Activated CD8-positive, alpha-beta memory T cell treated with anti-CD3 and anti-CD28 coated beads for 36 hours (primary cell): ENCODE measurements around the gene ZCRB1. TPM values are rescaled to one million over a fixed set of nuclear protein-coding genes. Genes with fewer than 3 reads are reported as not detected.

Experiments used
- CTCF ChIA-PET: fragments of 350-600 bp; sonication (Branson Sonifier 250); formaldehyde crosslinking; loops from one replicate; lab custom pipeline; 2021; ENCODE audit warnings: antibody characterized with exemption; lab: Charles Lee
- POLR2A ChIA-PET: fragments of 350-600 bp; sonication (Branson Sonifier 250); formaldehyde crosslinking; loops from one replicate; lab custom pipeline; 2021; ENCODE audit warnings: antibody characterized with exemption; lab: Charles Lee
- total RNA-seq, 2 experiments: library from RNA; stranded (reverse); gene quantifications; one replicate each; pipeline ENCODE4 v1.2.3, GENCODE V29; 2021

ZCRB1 gene
- total RNA-seq, 2 experiments from 2014 or later, result 78.3 to 81.1 TPM

DNA sequence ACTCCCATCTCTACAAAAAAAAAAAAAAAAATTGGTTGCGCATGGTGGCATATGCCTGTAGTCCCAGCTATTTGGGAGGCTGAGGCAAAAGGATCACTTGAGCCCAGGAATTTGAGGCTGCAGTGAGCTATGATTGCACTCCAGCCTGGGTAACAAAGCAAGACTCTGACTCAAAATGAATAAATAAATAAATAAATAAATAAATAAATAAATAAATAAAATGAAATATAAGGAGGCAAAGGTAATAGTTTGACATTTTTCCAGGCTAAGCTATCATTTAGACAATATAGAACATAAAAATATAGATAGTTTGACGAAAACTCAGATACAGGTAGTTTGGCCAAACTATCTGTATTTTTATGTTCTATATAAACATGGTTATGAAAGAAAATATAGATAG is 40.5 kb downstream of the ZCRB1 start:
- CTCF ChIA-PET, result no interaction called here
- POLR2A ChIA-PET, result no interaction called here

DNA sequence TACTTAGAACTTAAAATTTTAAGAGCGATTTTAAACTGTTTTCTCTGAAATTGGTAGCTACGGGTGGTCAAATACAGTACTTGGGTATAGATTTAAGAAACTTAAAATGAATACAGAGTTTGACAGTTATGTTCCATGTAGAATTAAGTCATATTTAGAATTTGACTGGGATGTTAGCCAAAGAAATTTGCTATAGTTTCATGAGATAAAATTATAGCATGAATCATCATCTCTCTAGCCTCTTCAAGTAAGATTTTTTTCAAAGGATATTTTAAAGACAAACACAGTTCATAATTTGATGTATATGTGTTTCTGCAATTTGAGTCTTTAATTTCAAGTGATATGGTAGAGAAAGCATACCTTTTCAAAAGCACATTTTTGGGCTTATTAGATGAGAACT is 41.0 kb downstream of the ZCRB1 start:
- ChIA-PET POLR2A (no interaction called here), CTCF (no interaction called here)

DNA sequence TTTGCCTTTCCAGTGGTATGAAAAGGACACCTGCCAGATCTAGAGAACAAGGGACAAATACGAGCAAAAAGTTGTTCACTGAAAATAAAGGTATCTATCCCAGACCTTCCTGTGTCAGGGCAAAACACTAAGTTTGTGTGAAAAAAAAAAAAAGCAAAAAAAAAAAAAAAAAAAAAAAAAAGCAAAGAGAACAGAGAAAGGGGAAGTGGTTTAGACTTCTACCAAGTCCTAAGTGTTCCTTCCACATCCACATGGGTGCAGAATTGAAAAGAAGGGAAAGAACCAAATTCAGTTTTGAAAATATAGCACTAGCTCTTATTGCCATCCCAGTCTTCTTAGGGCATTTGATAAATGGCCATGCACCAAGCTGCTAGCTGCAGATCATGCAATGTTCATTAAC is 41.7 kb downstream of the ZCRB1 start:
- CTCF ChIA-PET, result no interaction called here
- POLR2A ChIA-PET, result no interaction called here

DNA sequence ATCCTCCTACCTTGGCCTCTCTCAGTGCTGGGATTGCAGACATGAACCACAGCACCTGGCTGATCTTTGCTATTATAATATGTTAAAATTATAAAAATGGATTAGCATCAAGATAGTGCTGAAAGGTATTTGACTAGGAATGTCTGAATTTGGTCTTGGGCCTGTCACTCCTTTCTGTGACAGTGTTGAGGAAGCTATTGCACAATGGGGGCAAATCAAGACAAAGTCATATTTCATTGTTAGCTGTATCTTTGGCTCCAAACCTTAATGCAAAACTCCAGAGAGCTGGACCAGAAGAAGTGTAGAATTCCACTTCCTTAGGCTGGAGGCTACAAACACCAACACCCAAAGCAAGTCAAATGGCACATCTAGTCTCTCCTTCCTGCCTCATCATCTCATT is 42.2 kb downstream of the ZCRB1 start:
- ChIA-PET CTCF (no interaction called here), POLR2A (no interaction called here)

DNA sequence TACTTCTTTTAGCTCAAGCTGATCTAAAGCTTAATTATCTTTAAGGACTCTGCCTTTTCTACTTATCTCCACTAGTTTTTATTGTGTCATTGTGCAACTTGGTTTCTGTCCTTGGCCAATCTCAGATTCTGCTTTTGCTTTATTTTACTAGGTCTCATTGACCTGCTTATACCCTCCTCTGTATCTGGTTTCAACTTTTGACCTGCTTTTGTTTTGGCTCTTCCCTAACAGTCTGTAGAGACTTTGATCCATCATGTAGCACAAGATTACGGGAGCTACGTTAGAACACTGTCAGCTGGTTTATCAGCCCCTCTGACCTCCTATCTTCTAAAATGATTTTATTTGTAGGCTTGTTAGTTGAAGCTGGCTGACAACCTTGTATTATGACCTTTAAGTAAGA is 43.6 kb downstream of the ZCRB1 start:
- ChIA-PET POLR2A (no interaction called here), CTCF (interaction anchor here (0.9 kb wide), 1 partner anchor 15 kb away, joined by 3 read pairs; no protein-coding TSS in a partner anchor)

DNA sequence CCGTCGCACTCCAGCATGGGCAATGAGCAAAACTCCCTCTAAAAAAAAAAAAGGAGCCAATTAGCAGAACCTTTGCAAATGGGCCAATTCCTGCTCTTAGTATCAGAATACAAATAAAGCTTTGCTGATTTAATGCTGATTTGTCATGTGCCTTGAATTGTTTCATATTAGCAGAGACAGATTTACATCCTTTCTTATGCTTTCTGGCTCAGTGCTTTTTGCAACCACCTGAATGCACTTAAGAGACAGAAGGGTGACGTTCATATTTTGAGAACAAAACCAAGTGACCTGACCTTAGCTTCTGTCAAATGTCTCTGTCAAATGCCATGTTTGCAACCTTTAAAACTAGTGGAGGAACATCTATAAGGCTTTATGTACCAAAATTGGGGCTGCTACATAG is 44.0 kb downstream of the ZCRB1 start:
- CTCF ChIA-PET, result interaction anchor here (0.9 kb wide), 1 partner anchor 16 kb away, joined by 3 read pairs; no protein-coding TSS in a partner anchor
- POLR2A ChIA-PET, result no interaction called here

DNA sequence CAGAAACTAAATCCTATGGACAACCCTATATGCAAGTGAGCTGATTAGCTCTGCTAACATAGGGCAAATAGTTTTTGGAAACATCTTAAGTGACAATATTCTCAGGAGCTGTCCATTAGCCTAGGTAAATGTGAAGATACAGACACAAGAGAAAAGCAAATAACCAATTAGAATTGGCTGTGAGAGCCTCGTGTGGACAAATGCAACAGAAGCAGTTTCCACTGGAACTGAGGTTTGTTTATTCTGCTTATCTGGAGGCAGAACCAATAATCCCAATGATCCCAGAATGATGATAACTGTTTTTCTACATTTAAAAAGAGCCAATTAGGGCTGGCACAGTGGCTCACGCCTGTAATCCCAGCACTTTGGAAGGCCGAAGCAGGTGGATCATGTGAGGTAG is 44.6 kb downstream of the ZCRB1 start:
- ChIA-PET CTCF (interaction anchor here (1.1 kb wide), 1 partner anchor 15 kb away, joined by 4 read pairs; no protein-coding TSS in a partner anchor), POLR2A (no interaction called here)

DNA sequence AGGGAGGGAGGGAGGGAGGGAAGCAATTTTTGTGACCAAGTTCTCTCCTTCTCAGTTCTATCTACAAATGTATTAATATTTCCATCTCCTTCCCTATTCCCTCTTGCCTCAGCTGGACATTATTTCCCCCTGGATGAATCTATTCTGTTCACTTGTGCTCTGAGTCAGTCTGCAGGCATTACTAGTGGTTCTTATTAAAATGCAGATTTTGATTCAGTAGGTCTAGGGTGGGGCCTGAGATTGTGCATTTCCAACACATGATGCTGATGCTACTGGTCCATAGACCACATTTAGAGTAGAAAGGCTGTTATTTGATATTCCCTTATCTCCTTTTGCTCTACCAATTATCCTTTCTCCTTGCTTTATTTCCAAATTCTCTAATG is 47.8 kb downstream of the ZCRB1 start:
- ChIA-PET POLR2A (no interaction called here), CTCF (no interaction called here)

DNA sequence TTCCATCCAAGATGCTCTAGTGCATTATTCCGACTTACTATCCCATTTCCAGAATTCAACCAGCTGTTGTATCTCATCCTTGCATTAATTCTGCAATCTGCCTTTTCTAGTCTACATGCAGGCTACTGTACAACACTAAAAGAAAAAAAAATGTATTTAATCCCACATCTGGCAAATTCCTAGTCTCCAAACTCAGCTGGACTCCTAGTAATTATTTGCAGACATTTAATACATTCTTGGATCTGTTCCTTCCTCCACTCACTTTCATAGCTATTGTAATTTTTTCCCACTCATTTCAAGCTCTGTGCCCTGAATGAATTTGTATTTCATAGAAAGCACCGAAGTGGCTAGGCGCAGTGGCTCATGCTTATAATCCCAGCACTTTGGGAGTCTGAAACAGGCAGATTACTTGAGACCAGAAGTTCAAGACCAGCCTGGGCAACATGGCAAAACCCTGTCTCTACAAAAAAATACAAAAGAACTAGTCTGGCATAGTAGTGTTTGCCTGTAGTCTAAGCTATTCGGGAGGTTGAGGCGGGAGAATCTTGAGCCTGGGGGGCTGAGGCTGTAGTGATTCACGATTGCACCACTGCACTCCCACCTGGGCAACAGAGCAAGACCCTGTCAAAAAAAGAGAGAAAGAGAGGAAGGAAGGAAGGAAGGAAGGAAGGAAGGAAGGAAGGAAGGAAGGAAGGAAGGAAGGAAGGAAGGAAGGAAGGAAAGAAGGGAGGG is 48.3 kb downstream of the ZCRB1 start:
- ChIA-PET POLR2A (no interaction called here), CTCF (no interaction called here)

DNA sequence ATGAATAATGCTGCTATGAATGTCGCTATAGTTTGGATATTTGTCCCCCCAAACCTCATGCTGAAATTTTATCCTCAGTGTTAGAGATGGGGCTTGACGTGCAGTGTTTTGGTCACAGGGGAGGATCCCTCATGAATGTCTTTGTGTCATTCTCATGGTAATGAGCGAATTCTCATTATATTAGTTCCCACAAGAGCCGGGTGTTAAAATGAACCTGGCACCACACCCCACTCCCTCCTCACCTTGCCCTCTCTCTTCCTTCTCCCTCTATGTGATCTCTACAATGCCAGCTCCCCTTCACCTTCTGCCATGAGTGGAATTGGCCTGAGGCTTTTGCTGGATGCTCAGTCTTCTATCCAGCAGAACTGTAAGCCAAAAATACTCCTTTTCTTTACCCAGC is 50.4 kb downstream of the ZCRB1 start:
- ChIA-PET CTCF (no interaction called here), POLR2A (no interaction called here)

DNA sequence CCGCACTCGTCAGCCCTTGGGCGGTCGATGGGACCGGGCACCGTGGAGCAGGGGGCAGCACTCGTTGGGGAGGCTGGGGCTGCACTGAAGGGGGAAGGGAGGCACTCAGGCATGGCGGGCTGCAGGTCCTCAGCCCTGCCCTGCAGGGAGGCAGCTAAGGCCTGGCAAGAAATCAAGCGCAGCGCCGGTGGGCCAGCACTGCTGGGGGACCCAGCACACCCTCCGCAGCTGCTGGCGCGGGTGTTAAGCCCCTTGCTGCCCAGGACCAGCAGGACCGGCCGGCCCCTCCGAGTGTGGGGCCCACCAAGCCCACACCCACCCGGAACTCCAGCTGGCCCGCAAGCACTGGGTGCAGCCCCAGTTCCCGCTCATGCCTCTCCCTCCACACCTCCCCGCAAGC is 52.2 kb downstream of the ZCRB1 start:
- ChIA-PET CTCF (no interaction called here), POLR2A (no interaction called here)

DNA sequence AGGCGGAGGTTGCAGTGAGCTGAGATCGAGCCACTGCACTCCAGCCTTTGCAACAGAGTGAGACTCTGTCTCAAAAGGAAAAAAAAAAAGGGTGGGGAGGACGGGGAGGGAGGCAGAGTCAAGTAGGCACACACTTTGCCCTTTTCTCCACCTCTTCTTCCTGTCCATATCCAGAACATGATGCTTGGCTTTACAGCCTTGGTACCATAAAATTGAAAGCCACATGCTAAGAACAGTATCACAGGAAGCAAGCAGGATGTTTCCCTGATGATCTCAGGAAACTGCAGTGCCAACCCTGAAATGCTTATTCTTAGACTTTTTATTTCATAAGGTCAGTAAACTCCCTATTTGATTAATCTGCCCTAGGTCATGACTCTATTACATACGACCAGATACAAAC is 55.3 kb downstream of the ZCRB1 start:
- ChIA-PET POLR2A (no interaction called here), CTCF (no interaction called here)

DNA sequence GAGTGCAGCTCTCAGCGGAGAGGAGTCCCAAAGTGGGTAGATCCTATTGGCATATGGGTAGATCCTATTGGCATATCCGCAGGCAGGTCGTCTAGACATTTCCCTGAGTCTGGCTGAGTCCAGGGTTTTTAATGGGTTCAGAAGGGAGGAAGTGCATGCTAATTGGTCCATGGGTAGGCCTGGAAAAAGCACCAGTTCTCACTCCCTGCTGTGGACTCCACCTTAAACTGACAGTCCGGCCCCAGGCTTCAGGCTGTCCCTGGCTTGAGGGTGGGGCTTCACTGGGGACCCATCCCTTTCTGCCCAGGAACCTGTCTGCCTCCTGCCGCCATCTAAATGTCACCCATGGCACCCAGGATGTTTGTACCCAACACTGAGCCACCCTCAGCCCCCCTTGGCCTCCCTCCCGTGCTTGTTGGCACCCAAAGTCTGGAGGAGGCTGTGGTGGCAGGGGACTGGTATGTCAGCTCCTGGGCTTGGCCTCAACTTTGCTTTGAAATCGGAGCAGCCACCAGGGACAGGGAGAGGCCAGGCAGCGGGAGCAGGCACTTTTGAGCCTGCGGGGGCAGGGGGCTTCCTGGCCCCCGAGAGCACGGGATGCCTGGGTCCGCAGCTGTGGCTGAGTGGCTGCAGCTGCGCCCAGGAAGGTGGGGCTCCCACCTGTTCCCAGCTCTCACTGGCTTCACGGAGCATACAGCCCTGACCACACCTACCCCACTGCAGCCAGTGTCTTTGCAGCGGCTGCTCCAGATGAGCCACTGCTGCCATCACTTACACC is 58.3 kb downstream of the ZCRB1 start:
- ChIA-PET POLR2A (no interaction called here), CTCF (no interaction called here)

DNA sequence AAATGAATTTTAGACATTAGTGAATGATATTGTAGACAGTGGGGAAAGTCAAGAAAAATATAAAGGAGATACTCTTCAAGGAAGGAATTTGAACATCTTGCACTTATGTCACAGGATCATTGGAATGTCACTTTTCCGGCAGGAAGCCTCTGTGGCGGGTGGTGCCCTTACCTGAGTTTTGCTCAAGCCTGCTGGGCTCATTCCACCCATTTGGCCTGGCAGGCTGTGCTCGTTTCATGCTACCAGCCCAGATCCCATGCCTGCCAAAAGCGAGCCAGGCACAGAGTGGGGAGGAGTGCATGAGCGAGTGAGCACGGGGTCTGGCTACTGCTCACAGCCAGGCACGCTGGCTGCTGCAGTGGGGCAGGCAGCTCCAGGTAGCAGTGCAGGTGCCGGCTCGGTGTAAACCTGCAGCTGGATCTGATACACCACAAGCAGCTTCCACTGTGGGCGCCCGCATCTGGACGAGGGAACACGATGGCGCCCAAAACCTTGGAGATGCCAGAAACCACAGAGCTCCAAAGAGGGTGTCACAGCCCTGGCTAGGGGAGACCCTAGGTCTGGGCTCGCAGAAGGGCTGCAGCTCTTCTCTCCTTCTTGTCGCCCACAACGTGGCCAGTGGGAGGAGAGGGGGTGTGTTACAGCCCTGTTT is 59.2 kb downstream of the ZCRB1 start:
- ChIA-PET POLR2A (no interaction called here), CTCF (no interaction called here)

DNA sequence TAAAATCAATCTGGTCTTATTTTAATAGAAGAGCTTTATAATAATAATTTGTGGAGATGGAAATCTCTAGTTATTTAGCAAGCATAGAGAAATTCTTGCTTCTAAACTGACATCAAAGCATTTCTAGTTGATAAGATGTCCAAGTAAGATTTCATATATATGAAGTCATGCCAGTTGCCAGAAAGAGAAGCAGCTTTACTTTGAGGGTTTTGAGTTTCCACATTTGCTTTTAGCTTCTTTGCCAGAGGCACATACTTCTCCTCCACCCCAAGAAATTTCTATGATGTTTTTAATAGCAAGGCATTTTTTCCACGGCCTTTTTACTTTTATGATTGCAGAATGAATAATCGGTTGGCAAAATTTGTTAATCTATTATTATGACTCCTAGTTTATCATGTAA is 63.6 kb downstream of the ZCRB1 start:
- POLR2A ChIA-PET, result no interaction called here
- CTCF ChIA-PET, result no interaction called here

Other genes starting within 250 kb of the ZCRB1 start
- gene GXYLT1, start 181.2 kb downstream of the ZCRB1 start, total RNA-seq, result 10 to 100 TPM; 11.0 to 11.7 TPM
- gene YAF2, start 87.8 kb downstream of the ZCRB1 start, total RNA-seq, result 10 to 100 TPM; 33.9 to 34.4 TPM
- 10 to 100 TPM; 76.5 to 76.9 TPM for gene PPHLN1, start 73 bp upstream of the ZCRB1 start, total RNA-seq